Anterior cingulate cortex (tissue), 58 donors: ENCODE results near the gene RPTOR.
"Not testable (repeated sequence)": the region's sequence is repeated elsewhere in the genome, so short reads cannot be mapped to it uniquely, and the experiment has no call there.

ENCODE experiments used
- DNase-seq, 58 donors: peaks; one replicate each; lab custom pipeline; 2025; lab: John Stamatoyannopoulos, UW

RPTOR gene

GRCh38 chr17:80754846-80755245 lies 210.2 kb downstream of the RPTOR start:
- DNase-seq: no peak

- no peak for DNase-seq
Observed at GRCh38 chr17:80755650-80756405, 211.2 kb downstream of the RPTOR start.

- no peak for DNase-seq
Observed at GRCh38 chr17:80758481-80759376, 214.1 kb downstream of the RPTOR start.

GRCh38 chr17:80759377-80759673 lies 214.7 kb downstream of the RPTOR start:
- DNase-seq: no peak

GRCh38 chr17:80760511-80760911 lies 215.9 kb downstream of the RPTOR start:
- no peak for DNase-seq

DNA sequence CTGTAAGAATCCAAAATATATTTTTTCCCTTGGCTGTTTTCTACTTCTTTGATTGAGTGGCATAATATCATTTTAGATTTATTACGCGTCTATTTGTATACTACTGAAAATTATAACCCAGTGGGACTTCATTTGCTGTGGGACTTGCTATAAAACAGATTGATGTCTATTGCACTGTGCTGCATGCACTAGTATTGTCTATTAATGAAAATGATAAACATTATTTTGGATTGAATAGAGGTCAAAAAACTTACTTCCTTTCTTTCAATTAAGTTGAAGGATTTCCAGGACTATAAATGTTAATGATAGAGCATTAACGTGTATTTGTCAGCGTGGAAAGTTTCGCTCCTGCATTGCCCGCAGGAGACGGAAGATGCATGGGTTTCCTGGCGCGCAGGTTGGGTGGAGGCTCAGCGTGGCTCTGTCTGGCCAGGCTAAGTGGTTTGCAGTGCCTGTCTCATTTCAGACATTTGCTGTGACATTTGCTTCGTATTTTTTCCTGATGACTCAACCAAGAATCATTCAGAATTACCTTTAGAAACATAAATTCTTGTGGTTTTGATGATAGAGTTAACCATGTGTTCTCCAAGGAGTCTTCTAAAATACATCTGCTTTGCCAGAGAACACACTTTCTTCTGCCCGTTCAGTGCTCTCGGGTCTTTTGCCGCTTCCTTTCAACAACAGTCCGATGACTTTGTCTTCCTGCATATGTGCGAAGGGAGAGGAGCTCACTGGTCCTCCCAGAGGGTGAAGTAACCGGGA lies 216.7 kb downstream of the RPTOR start:
- no peak for DNase-seq

GRCh38 chr17:80762076-80762475 lies 217.4 kb downstream of the RPTOR start:
- DNase-seq: no peak

GRCh38 chr17:80763293-80763867 lies 218.7 kb downstream of the RPTOR start:
- DNase-seq: no peak

DNA sequence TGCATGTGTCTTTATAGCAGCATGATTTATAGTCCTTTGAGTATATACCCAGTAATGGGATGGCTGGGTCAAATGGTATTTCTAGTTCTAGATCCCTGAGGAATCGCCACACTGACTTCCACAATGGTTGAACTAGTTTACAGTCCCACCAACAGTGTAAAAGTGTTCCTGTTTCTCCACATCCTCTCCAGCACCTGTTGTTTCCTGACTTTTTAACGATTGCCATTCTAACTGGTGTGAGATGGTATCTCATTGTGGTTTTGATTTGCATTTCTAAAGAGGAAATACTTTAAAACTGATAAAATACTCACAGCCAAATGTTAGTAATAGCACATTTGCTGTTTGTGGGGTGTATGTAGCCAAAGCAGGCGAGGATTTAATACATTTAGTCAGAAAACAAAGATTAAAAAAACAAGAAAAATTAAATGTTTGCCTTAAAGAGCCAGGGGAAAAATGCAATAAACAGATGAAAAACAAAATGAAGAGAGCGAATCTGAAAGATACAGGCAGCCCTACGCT lies 220.0 kb downstream of the RPTOR start:
- not testable (repeated sequence) for DNase-seq

DNA sequence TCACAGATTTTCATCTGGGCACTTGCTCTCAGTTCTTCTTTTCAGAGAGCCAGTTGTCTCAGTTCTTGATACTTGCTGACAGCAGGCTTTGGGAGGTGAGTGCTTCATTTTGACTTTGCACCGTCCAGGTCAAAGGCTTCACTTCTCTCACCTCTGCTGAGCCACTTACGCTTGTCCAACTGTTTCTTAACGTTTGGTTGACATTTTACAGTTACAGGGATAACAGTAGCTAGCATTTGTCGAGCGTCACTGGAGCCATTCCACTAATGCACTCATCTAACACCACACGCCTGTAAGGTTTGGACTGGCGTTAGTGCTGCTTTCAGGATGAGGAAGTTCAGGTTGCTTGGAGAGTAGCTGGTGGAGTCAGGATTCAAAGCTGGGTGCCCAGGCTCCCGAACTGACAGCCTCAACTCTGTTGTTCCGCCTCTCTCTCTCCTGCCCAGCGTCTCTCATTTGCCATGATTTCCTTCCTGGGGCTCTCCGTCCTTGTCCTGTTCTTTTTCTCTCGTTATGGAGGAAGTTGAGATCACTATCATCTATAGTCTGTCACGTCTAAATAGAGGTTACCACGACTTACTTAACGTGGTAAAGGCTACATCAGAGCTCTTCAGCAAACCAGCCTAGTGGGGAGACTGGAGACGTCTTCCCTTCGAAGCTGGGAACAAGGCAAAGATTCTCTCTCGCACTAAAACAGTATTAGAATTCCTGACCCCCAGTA lies 220.8 kb downstream of the RPTOR start:
- DNase-seq: no peak

- no peak for DNase-seq
Observed at GRCh38 chr17:80766290-80766855, 221.7 kb downstream of the RPTOR start.

DNA sequence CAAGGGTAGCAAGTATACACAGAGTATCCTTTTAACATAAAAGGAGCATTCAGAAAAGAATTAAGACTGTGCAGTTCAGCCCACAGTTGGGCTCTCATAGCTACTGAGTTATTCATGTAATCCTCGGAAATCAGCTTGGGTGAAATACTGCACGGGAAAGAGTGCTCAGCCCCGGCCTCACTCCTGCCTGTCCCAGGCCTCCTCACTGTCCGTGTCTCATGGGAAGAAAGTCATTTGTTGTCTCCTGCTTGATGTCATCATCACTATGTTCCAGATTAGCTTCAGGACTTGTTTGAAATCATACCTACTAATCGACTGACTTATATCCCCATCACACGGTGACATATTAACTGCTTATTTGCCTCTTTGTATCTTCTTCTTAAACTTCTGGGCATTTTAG lies 223.8 kb downstream of the RPTOR start:
- DNase-seq: no peak

DNA sequence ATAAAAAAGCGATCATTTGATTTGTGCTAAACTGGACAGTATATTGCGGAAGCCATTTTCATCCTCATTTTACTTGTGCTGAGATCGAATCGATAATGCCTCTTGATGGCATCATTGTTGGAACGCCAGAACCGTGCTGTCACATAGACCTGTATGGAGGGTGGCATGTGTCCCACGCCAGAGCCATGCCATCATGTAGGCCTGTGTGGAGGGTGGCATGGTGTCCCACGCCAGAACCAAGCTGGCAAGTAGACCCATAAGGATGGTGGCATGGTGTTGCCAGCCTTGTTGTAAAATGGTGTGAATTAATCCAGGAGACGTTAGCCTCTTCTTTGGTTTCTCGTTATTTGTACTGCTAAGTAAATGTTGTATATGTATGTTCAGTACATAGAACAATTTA lies 224.3 kb downstream of the RPTOR start:
- DNase-seq: no peak

- DNase-seq: no peak
Observed at GRCh38 chr17:80769516-80769915, 224.9 kb downstream of the RPTOR start.

GRCh38 chr17:80769936-80770625 lies 225.4 kb downstream of the RPTOR start:
- no peak for DNase-seq

DNA sequence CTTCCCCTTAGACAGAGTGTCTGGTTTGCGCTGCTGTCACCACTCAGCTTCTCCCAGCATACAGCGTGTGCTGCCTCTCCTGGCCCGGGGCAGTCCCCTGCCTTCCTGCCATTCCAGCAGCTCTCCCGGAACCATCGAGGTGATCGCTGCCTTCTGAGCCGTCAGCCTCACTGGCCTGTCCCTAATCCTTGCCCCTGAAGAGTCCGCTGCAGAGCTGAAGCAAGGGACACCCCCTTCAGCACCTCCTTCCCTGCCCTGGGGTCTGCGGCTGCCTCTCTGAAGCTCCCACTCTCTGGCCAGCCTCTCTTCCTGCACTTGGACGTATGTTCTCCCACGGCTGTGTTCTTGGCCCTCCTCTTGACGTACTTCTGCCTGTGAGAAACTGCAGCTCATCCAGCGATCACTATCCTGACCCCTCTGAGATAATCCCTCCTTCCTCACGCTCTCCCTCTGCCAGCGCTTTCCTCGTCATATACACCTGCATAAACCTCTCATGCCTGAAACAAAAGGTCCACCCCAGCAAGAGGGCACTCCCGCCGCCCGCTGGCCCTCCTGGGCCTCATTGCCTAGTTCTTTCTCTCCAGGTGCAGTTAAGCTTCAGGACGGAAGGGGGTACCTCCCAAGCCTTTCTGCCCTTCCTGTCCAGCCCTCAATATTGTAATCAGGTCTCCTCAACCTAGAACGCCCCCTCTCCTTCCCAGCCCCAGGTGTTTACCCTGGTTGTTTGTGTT lies 226.4 kb downstream of the RPTOR start:
- DNase-seq: no peak

- DNase-seq: no peak
Observed at GRCh38 chr17:80771612-80772005, 227.0 kb downstream of the RPTOR start.

GRCh38 chr17:80772906-80773242 lies 228.2 kb downstream of the RPTOR start:
- no peak for DNase-seq
